Mucosa of descending colon (tissue), 3 donors: Measurements from ENCODE around the gene NDST4. TPM values are rescaled to one million over a fixed set of nuclear protein-coding genes. Genes with fewer than 3 reads are reported as not detected.

ENCODE experiments used
- ATAC-seq: fragments of 200-7000 bp; cut with Tn5 transposase; one replicate; pipeline ENCODE4 v1.9.1; 2020; ENCODE audit warnings: mild to moderate bottlenecking, moderate library complexity
- DNase-seq, 3 donors: peaks; one replicate each; pipeline ENCODE4 v3.0.0-alpha.2; 2020
- H3K36me3 ChIP-seq: fragments of 200-600 bp; one replicate; pipeline ENCODE4 v1.8.0; 2021; ENCODE audit warnings: low read depth, mild to moderate bottlenecking
- H3K4me1 ChIP-seq: fragments of 200-600 bp; one replicate; pipeline ENCODE4 v1.8.0; 2021; ENCODE audit warnings: low read depth, mild to moderate bottlenecking
- H3K4me3 ChIP-seq: fragments of 200-600 bp; one replicate; pipeline ENCODE4 v1.8.0; 2021; ENCODE audit warnings: mild to moderate bottlenecking
- H3K9me3 ChIP-seq: fragments of 200-600 bp; one replicate; pipeline ENCODE4 v1.8.0; 2021; ENCODE audit warnings: mild to moderate bottlenecking
- CTCF ChIP-seq: fragments of 200-600 bp; IDR thresholded peaks from one replicate; pipeline ENCODE4 v1.8.0; 2022; ENCODE audit warnings: antibody characterized with exemption, mild to moderate bottlenecking
- intact Hi-C, 2 donors: fragments of 100-400 bp; cut with DNase I in 1 of 2; cut with micrococcal nuclease in 1 of 2; formaldehyde crosslinking; loops; one replicate each; pipeline versions ENCODE4 v1.11.0 to v1.11.1; 2022; cut with DNase I, micrococcal nuclease
- total RNA-seq, 3 donors: library from RNA; stranded (reverse); fragmentation: NEBNext Ultra II Directional in 2 of 3; extraction: Animal tissue kit (Norgen Biotek cat#: 25700) in 2 of 3; gene quantifications; one replicate each; pipeline versions ENCODE4 v1.2.1 to v1.2.4, GENCODE V29; 2021 to 2023
- donor health status: DM: no; HTN: no; CAD: no; lungs with moderate emphysema.
- donor health status: DM: no; HTN: no; CAD: no.
- donor health status: DM: no; HTN: yes; CAD: no.

The NDST4 gene
- total RNA-seq, 3 donors from 2014 or later, result 0.20 TPM; not detected in 2

GRCh38 chr4:115121351-115122043, 8.1 kb upstream of the NDST4 start:
- no peak for TF ChIP-seq CTCF
- Histone ChIP-seq H3K4me3 (no peak overlapping the region), H3K4me1 (no peaks in the 10 kb centered on the region), H3K9me3 (no peaks in the 10 kb centered on the region), H3K36me3 (no peaks in the 10 kb centered on the region)
- intact Hi-C loops, result no loop called here
- no peak for DNase-seq
- no peak for ATAC-seq

DNA sequence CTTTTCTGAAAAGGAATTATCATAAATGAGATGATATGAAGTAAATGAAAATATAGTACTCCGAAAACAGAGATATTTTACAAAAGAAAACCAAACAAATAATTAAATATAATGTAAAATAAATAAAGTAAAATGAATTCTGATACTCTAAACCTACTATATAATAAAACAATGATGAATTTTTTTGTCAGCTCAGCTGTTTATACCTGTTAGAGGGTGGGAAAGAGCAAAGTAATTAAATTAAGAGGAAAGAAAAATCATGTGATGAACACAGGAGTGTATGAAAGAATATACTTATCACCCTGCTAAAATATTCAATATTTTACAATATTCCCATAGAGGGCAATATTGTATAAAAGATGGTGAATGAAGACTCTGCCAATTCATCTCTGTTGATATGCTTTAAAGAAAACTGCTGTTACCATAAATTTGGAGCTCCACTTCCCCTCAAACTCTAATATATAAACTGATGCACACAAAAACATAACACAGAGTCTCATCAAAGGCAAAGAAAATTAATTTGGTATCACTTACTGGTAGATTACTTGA, 6.5 kb upstream of the NDST4 start:
- TF ChIP-seq CTCF, result no peak
- no peak for DNase-seq
- Histone ChIP-seq H3K4me3 (no peak overlapping the region), H3K9me3 (no peaks in the 10 kb centered on the region), H3K36me3 (no peaks in the 10 kb centered on the region), H3K4me1 (no peaks in the 10 kb centered on the region)
- no peak for ATAC-seq
- intact Hi-C loops, result no loop called here

GRCh38 chr4:115117651-115118050, 4.2 kb upstream of the NDST4 start:
- ATAC-seq (no peak), DNase-seq (no peak)
- Histone ChIP-seq H3K36me3 (no peaks in the 10 kb centered on the region), H3K9me3 (no peaks in the 10 kb centered on the region), H3K4me1 (no peaks in the 10 kb centered on the region), H3K4me3 (no peak overlapping the region)
- intact Hi-C loops, result no loop called here
- no peak for TF ChIP-seq CTCF

GRCh38 chr4:115110191-115111181, 2.9 kb downstream of the NDST4 start:
- H3K36me3 ChIP-seq, result no peaks in the 10 kb centered on the region
- no peaks in the 10 kb centered on the region for H3K4me1 ChIP-seq
- ATAC-seq (no peak), DNase-seq (peak in 1 of 3 donors; percentile 12)
- no peak overlapping the region for H3K4me3 ChIP-seq
- no peaks in the 10 kb centered on the region for H3K9me3 ChIP-seq
- no peak for TF ChIP-seq CTCF
- intact Hi-C loops, result no loop called here

- no peaks in the 10 kb centered on the region for H3K36me3 ChIP-seq
Measured at GRCh38 chr4:115108850-115109249, 4.6 kb downstream of the NDST4 start.

More at GRCh38 chr4:115108850-115109249, 4.6 kb downstream of the NDST4 start:
- intact Hi-C loops, result no loop called here
- no peak overlapping the region for H3K4me3 ChIP-seq
- no peaks in the 10 kb centered on the region for H3K4me1 ChIP-seq
- no peak for ATAC-seq
- DNase-seq, result no peak
- TF ChIP-seq CTCF, result no peak
- H3K9me3 ChIP-seq, result no peaks in the 10 kb centered on the region
